Stimulated activated naive CD8-positive, alpha-beta T cell treated with anti-CD3 and anti-CD28 coated beads, Interleukin-15, Interleukin-2, amounts not matched to agents 100 ng/mL and 50 ng/mL, for 24 hours (primary cell): ENCODE measurements around the gene EQTN.

Source experiments
- H3K27ac Mint-ChIP-seq: one replicate; pipeline ENCODE4 v1.8.0; 2021; ENCODE audit warnings: mild to moderate bottlenecking, mixed read lengths
- H3K27me3 Mint-ChIP-seq: one replicate; pipeline ENCODE4 v1.8.0; 2021; ENCODE audit warnings: mixed read lengths
- H3K36me3 Mint-ChIP-seq: one replicate; pipeline ENCODE4 v1.8.0; 2021; ENCODE audit warnings: low read depth, mixed read lengths
- H3K4me1 Mint-ChIP-seq: one replicate; pipeline ENCODE4 v1.8.0; 2021; ENCODE audit warnings: low read depth, mixed read lengths
- H3K4me3 Mint-ChIP-seq: one replicate; pipeline ENCODE4 v1.8.0; 2021; ENCODE audit warnings: mild to moderate bottlenecking, mixed read lengths
- H3K9me3 Mint-ChIP-seq: one replicate; pipeline ENCODE4 v1.8.0; 2021; ENCODE audit warnings: mixed read lengths

EQTN gene

GRCh38 chr9:27329291-27329690 is 32.3 kb upstream of the EQTN start:
- H3K4me3 Mint-ChIP-seq = no peak overlapping the region
- H3K27me3 Mint-ChIP-seq = no peaks in the 10 kb centered on the region
- H3K36me3 Mint-ChIP-seq = no peaks in the 10 kb centered on the region
- H3K27ac Mint-ChIP-seq = no peak overlapping the region
- no peaks in the 10 kb centered on the region for H3K9me3 Mint-ChIP-seq
- no peaks in the 10 kb centered on the region for H3K4me1 Mint-ChIP-seq

- H3K9me3 Mint-ChIP-seq = no peaks in the 10 kb centered on the region
- H3K4me1 Mint-ChIP-seq = no peaks in the 10 kb centered on the region
- H3K27ac Mint-ChIP-seq = no peak overlapping the region
- H3K36me3 Mint-ChIP-seq = no peaks in the 10 kb centered on the region
- H3K4me3 Mint-ChIP-seq = no peak overlapping the region
- H3K27me3 Mint-ChIP-seq = no peaks in the 10 kb centered on the region
Observed at GRCh38 chr9:27328483-27328882, 31.5 kb upstream of the EQTN start.

GRCh38 chr9:27311184-27311583 is 14.2 kb upstream of the EQTN start:
- Mint-ChIP-seq H3K36me3 (no peaks in the 10 kb centered on the region), H3K27me3 (peaks cover 5% of the 10 kb centered on the region), H3K4me1 (no peaks in the 10 kb centered on the region), H3K9me3 (no peaks in the 10 kb centered on the region), H3K27ac (no peak overlapping the region), H3K4me3 (no peak overlapping the region)

GRCh38 chr9:27310582-27310981 is 13.6 kb upstream of the EQTN start:
- Mint-ChIP-seq H3K4me1 (no peaks in the 10 kb centered on the region), H3K9me3 (no peaks in the 10 kb centered on the region), H3K27ac (no peak overlapping the region), H3K27me3 (peaks cover 7% of the 10 kb centered on the region), H3K4me3 (no peak overlapping the region), H3K36me3 (no peaks in the 10 kb centered on the region)

- Mint-ChIP-seq H3K36me3 (no peaks in the 10 kb centered on the region), H3K4me1 (no peaks in the 10 kb centered on the region), H3K27me3 (peaks cover 3% of the 10 kb centered on the region), H3K4me3 (no peak overlapping the region), H3K9me3 (no peaks in the 10 kb centered on the region), H3K27ac (no peak overlapping the region)
Observed at GRCh38 chr9:27308691-27309390, 11.9 kb upstream of the EQTN start.

- Mint-ChIP-seq H3K27ac (no peak overlapping the region), H3K4me1 (no peaks in the 10 kb centered on the region), H3K27me3 (peaks cover 3% of the 10 kb centered on the region), H3K4me3 (no peak overlapping the region), H3K9me3 (no peaks in the 10 kb centered on the region), H3K36me3 (no peaks in the 10 kb centered on the region)
Observed at GRCh38 chr9:27304521-27304920, 7.6 kb upstream of the EQTN start.

- Mint-ChIP-seq H3K27me3 (peaks cover 3% of the 10 kb centered on the region), H3K36me3 (no peaks in the 10 kb centered on the region), H3K27ac (no peak overlapping the region), H3K4me3 (no peak overlapping the region), H3K4me1 (no peaks in the 10 kb centered on the region), H3K9me3 (no peaks in the 10 kb centered on the region)
Observed at GRCh38 chr9:27303219-27303618, 6.3 kb upstream of the EQTN start.

- Mint-ChIP-seq H3K27me3 (no peaks in the 10 kb centered on the region), H3K4me3 (no peak overlapping the region), H3K27ac (no peak overlapping the region), H3K36me3 (no peaks in the 10 kb centered on the region), H3K4me1 (no peaks in the 10 kb centered on the region), H3K9me3 (no peaks in the 10 kb centered on the region)
Observed at GRCh38 chr9:27293996-27294395, 3.0 kb downstream of the EQTN start.

- no peak overlapping the region for H3K27ac Mint-ChIP-seq
- no peaks in the 10 kb centered on the region for H3K36me3 Mint-ChIP-seq
- no peaks in the 10 kb centered on the region for H3K4me1 Mint-ChIP-seq
- peaks cover 5% of the 10 kb centered on the region for H3K27me3 Mint-ChIP-seq
- H3K4me3 Mint-ChIP-seq = no peak overlapping the region
- no peaks in the 10 kb centered on the region for H3K9me3 Mint-ChIP-seq
Observed at GRCh38 chr9:27292659-27293405, 4.1 kb downstream of the EQTN start.

GRCh38 chr9:27291292-27291691 is 5.7 kb downstream of the EQTN start:
- Mint-ChIP-seq H3K9me3 (no peaks in the 10 kb centered on the region), H3K4me3 (no peak overlapping the region), H3K27me3 (peaks cover 10% of the 10 kb centered on the region)

GRCh38 chr9:27282269-27282668 is 14.7 kb downstream of the EQTN start:
- Mint-ChIP-seq H3K36me3 (no peaks in the 10 kb centered on the region), H3K9me3 (no peaks in the 10 kb centered on the region)

More at GRCh38 chr9:27291292-27291691, 5.7 kb downstream of the EQTN start:
- H3K4me1 Mint-ChIP-seq = no peaks in the 10 kb centered on the region
- H3K27ac Mint-ChIP-seq = no peak overlapping the region
- H3K36me3 Mint-ChIP-seq = no peaks in the 10 kb centered on the region

GRCh38 chr9:27280860-27281259 is 16.1 kb downstream of the EQTN start:
- no peaks in the 10 kb centered on the region for H3K4me1 Mint-ChIP-seq
- H3K4me3 Mint-ChIP-seq = no peak overlapping the region
- H3K27me3 Mint-ChIP-seq = peaks cover 5% of the 10 kb centered on the region
- no peak overlapping the region for H3K27ac Mint-ChIP-seq
- H3K36me3 Mint-ChIP-seq = no peaks in the 10 kb centered on the region
- H3K9me3 Mint-ChIP-seq = no peaks in the 10 kb centered on the region

More at GRCh38 chr9:27282269-27282668, 14.7 kb downstream of the EQTN start:
- Mint-ChIP-seq H3K4me1 (no peaks in the 10 kb centered on the region), H3K4me3 (no peak overlapping the region), H3K27me3 (peaks cover 14% of the 10 kb centered on the region), H3K27ac (no peak overlapping the region)

- H3K27ac Mint-ChIP-seq = no peak overlapping the region
- H3K4me1 Mint-ChIP-seq = no peaks in the 10 kb centered on the region
- H3K27me3 Mint-ChIP-seq = peaks cover 4% of the 10 kb centered on the region
- H3K9me3 Mint-ChIP-seq = no peaks in the 10 kb centered on the region
- no peak overlapping the region for H3K4me3 Mint-ChIP-seq
- H3K36me3 Mint-ChIP-seq = no peaks in the 10 kb centered on the region
Observed at GRCh38 chr9:27280249-27280648, 16.7 kb downstream of the EQTN start.

GRCh38 chr9:27279611-27280010 is 17.3 kb downstream of the EQTN start:
- Mint-ChIP-seq H3K36me3 (no peaks in the 10 kb centered on the region), H3K9me3 (no peaks in the 10 kb centered on the region), H3K4me3 (no peak overlapping the region), H3K27me3 (peaks cover 4% of the 10 kb centered on the region), H3K4me1 (no peaks in the 10 kb centered on the region), H3K27ac (no peak overlapping the region)

GRCh38 chr9:27278374-27278773 is 18.6 kb downstream of the EQTN start:
- no peak overlapping the region for H3K27ac Mint-ChIP-seq
- no peaks in the 10 kb centered on the region for H3K9me3 Mint-ChIP-seq
- no peaks in the 10 kb centered on the region for H3K4me1 Mint-ChIP-seq
- no peaks in the 10 kb centered on the region for H3K36me3 Mint-ChIP-seq
- H3K4me3 Mint-ChIP-seq = no peak overlapping the region
- H3K27me3 Mint-ChIP-seq = peaks cover 4% of the 10 kb centered on the region
